Measurements from ENCODE around the gene SMCO4. TPM values are rescaled to one million over a fixed set of nuclear protein-coding genes. Genes with fewer than 3 reads are reported as not detected.

SMCO4 gene
- total RNA-seq, 1 donor from 2014 or later: 9.6 TPM

DNA sequence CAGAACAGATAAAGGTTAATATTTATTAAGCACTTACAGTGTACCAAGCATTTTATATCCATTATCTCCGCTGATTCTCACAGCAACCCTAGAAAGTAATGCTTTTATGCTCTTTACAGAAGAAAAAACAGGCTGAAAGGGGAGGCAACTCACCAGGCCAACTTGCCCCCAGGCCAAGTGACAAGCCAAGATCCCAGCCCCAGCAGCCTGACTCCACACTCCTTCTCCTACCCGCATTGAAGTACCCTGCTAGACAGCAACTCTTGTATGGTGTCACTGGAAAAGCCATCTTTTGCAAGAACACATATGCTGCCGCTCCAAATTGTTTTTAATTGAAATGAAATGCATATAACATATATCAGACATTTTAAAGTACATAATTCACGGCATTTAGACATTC lies 25.6 kb downstream of the SMCO4 start:
- TF ChIP-seq POLR2AphosphoS5 (IDR thresholded peaks at IDR 0.05; ENCODE audit: insufficient read depth in 1 of 2, low read depth in 1 of 2): no peak
- TF ChIP-seq, protein P1, sequence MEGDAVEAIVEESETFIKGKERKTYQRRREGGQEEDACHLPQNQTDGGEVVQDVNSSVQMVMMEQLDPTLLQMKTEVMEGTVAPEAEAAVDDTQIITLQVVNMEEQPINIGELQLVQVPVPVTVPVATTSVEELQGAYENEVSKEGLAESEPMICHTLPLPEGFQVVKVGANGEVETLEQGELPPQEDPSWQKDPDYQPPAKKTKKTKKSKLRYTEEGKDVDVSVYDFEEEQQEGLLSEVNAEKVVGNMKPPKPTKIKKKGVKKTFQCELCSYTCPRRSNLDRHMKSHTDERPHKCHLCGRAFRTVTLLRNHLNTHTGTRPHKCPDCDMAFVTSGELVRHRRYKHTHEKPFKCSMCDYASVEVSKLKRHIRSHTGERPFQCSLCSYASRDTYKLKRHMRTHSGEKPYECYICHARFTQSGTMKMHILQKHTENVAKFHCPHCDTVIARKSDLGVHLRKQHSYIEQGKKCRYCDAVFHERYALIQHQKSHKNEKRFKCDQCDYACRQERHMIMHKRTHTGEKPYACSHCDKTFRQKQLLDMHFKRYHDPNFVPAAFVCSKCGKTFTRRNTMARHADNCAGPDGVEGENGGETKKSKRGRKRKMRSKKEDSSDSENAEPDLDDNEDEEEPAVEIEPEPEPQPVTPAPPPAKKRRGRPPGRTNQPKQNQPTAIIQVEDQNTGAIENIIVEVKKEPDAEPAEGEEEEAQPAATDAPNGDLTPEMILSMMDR (IDR thresholded peaks at IDR 0.05): no peak
- TF ChIP-seq POLR2A (IDR thresholded peaks at IDR 0.05): no peak
- Histone ChIP-seq H3K27ac (no peak overlapping the region), H3K9me3 (no peaks in the 10 kb centered on the region), H3K27me3 (no peaks in the 10 kb centered on the region), H3K4me3 (no peak overlapping the region), H3K36me3 (no peaks in the 10 kb centered on the region), H3K4me1 (peaks cover 21% of the 10 kb centered on the region)
- no peak for DNase-seq (ENCODE audit: extremely low spot score in 2 of 2)
- intact Hi-C loops (cut with DNase I): no loop called here

DNA sequence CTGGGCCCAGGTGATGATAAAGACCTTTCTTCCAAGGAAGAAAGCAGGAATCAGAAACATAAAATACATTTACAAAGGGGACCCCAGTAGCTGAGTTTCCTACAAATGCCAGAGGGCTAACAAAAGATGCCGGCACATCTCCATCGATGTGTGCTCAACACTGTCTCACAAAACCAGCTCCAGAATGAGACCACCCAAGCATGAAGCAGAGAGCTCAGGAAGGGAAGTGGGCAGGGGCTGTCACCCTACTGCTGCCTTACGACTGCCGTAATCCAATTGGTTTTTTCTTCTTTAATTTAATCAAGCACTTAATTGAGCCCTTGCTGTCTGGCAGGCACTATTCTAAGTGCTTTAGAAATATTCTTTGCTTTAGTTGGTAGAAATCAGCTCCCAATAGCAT lies 26.1 kb downstream of the SMCO4 start:
- Histone ChIP-seq H3K4me3 (no peak overlapping the region), H3K27ac (no peak overlapping the region), H3K27me3 (no peaks in the 10 kb centered on the region), H3K9me3 (no peaks in the 10 kb centered on the region), H3K4me1 (peaks cover 21% of the 10 kb centered on the region), H3K36me3 (no peaks in the 10 kb centered on the region)
- DNase-seq (ENCODE audit: extremely low spot score in 2 of 2): no peak
- TF ChIP-seq, protein P1 (IDR thresholded peaks at IDR 0.05): no peak
- TF ChIP-seq POLR2A (IDR thresholded peaks at IDR 0.05): no peak
- no peak for TF ChIP-seq POLR2AphosphoS5 (IDR thresholded peaks at IDR 0.05; ENCODE audit: insufficient read depth in 1 of 2, low read depth in 1 of 2)
- intact Hi-C loops (cut with DNase I): no loop called here

DNA sequence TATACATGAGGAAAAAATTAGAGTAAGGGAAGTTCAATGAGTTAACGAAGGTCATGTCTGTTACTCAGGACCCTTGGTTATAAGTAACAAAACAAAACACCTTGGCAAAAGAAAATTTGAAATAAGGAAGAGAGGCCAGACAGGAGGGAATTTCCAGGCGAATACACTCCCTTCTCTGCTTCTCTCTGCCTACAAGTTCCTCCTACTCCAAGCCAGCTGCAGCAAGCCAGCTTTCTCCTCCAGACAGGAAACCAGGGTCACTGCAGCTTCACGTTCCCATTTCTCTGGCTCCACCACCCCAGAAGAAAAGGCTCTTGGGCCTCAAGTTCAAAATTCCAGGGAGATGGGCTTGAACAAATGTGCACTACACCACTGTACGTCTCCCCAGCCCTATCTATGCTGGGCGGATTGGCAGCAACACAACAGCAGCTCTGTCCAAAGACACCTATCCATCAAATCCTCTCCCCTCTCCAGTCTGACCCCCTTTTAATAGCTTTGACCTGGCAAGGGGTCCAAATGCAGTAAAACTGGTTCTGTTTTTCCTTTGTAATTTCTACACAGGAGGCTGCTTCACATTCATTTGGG lies 27.7 kb downstream of the SMCO4 start:
- DNase-seq (ENCODE audit: extremely low spot score in 2 of 2): no peak
- intact Hi-C loops (cut with DNase I): no loop called here
- no peak overlapping the region for H3K4me3 ChIP-seq
- H3K27ac ChIP-seq: no peak overlapping the region
- no peaks in the 10 kb centered on the region for H3K36me3 ChIP-seq
- no peaks in the 10 kb centered on the region for H3K9me3 ChIP-seq
- H3K27me3 ChIP-seq: no peaks in the 10 kb centered on the region
- TF ChIP-seq, protein P1 (IDR thresholded peaks at IDR 0.05): no peak
- no peak for TF ChIP-seq POLR2A (IDR thresholded peaks at IDR 0.05)
- TF ChIP-seq POLR2AphosphoS5 (IDR thresholded peaks at IDR 0.05; ENCODE audit: insufficient read depth in 1 of 2, low read depth in 1 of 2): no peak
- peaks cover 19% of the 10 kb centered on the region for H3K4me1 ChIP-seq

DNA sequence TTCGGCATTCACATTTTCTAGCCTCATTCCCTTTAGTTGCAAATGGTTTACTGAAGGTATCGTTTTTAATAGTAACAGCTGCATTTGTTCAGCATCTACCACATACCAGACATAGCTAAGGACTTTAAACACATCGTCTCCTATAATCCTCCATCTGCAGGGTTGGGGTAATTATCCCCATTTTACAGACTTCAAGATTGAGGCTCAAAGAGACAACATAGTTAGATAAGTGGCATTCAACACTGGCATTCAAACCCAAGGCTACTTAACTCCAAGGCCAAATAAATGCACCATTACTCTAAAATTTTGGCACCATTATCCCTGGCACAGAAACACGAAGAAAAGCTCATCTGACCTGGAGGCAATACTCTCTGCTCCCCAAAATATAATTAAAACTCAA lies 28.5 kb downstream of the SMCO4 start:
- no peak overlapping the region for H3K4me3 ChIP-seq
- H3K9me3 ChIP-seq: no peaks in the 10 kb centered on the region
- intact Hi-C loops (cut with DNase I): no loop called here
- TF ChIP-seq, protein P1 (IDR thresholded peaks at IDR 0.05): no peak
- TF ChIP-seq POLR2A (IDR thresholded peaks at IDR 0.05) (no peak), POLR2AphosphoS5 (IDR thresholded peaks at IDR 0.05; ENCODE audit: insufficient read depth in 1 of 2, low read depth in 1 of 2) (no peak)
- H3K4me1 ChIP-seq: peaks cover 11% of the 10 kb centered on the region
- H3K27ac ChIP-seq: no peak overlapping the region
- DNase-seq (ENCODE audit: extremely low spot score in 2 of 2): no peak
- no peaks in the 10 kb centered on the region for H3K36me3 ChIP-seq
- H3K27me3 ChIP-seq: no peaks in the 10 kb centered on the region

DNA sequence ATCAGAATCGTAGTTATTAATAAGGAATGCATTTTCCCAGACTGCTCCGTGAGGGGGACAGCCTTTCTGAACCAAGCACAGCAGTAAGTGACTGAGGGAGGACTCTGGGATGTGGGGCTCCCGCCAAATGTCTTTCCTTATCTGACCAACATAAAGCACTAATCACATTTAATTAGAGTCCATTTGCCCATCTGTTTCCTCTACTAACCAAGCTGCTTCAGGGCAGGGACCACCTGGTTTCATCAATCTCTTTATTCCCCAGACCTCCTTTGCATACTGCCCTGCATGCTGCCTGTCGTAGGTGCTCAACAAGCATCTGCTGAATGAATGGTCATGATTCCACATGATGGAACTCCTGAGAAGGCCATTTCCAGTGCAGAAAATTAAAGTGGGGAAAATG lies 29.4 kb downstream of the SMCO4 start:
- Histone ChIP-seq H3K4me1 (peaks cover 7% of the 10 kb centered on the region), H3K9me3 (no peaks in the 10 kb centered on the region), H3K4me3 (no peak overlapping the region), H3K36me3 (no peaks in the 10 kb centered on the region), H3K27me3 (no peaks in the 10 kb centered on the region), H3K27ac (no peak overlapping the region)
- no peak for DNase-seq (ENCODE audit: extremely low spot score in 2 of 2)
- TF ChIP-seq POLR2A (IDR thresholded peaks at IDR 0.05): no peak
- TF ChIP-seq POLR2AphosphoS5 (IDR thresholded peaks at IDR 0.05; ENCODE audit: insufficient read depth in 1 of 2, low read depth in 1 of 2): no peak
- intact Hi-C loops (cut with DNase I): no loop called here
